Activated CD4-positive, alpha-beta T cell treated with anti-CD3 and anti-CD28 coated beads, Interleukin-2, Interleukin-6, amounts not matched to agents 100 ng/mL and 50 ng/mL, durations not matched to agents 16 hours and 8 hours (primary cell): ENCODE data around the gene MYO18B.

Experiments used
- DNase-seq: peaks from one replicate; pipeline ENCODE4 v3.0.0-alpha.2; 2020

The MYO18B gene

DNA sequence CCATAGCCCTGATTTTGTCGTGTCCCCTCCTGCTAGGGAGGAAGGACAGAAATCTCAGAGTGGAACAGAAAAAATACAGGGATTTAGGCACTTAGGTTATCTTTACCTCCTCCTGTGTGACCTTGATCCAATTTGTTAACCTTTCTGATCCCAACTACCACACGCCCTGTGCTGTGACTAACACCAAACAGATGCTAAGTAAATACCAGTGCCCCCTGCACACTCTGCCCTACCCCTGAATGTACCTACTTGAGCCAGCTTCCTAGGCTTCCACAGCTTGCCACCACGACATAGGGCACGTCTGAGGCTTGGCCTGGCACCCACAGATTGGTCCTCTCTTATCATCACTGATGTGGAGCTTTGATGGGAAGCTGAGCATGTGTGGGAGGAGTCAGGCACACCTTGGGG lies 9.2 kb downstream of the MYO18B start:
- DNase-seq, result peak; percentile 23

DNA sequence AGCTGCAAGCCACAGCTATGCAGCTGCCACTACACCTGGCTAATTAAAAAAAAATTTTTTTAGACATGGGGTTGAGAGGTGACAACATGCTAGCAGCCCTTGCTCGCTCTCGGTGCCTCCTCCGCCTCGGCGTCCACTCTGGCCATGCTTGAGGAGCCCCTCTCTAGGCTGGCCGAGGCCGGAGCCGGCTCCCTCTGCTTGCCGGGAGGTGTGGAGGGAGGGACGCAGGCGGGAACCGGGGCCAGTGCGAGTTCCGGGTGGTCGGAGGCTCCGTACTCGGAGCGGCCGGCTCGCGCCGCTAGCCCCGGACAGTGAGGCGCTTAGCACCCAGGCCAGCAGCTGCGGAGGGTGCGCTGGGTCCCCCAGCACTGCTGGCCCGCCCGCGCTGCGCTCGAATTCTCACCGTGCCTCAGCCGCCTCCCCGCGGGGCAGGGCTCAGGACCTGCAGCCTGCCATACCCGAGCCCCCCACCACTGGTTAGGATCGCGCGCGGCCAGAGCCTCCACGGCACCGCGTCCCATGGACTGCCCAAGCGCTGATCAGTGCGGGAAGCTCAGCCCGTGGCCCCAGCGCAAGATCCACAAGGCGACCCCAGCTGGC lies 10.7 kb downstream of the MYO18B start:
- no peak for DNase-seq

DNA sequence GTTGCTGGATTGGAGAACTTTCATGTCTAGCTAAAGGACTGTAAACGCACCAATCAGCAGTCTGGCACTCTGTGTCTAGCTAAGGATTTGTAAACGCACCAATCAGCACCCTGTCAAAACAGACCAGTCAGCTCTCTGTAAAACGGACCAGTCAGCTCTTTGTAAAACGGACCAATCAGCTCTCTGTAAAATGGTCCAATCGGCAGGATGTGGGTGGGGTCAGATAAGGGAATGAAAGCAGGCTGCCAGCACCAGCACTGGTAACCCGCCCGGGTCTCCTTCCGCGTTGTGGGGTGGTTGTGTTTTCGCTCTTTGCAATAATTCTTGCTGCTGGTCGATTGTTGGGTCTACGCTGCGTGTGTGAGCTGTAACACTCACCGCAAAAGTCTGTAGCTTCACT lies 11.3 kb downstream of the MYO18B start:
- no peak for DNase-seq

- no peak for DNase-seq
Measured at GRCh38 chr22:25754527-25755202, 12.7 kb downstream of the MYO18B start.

DNA sequence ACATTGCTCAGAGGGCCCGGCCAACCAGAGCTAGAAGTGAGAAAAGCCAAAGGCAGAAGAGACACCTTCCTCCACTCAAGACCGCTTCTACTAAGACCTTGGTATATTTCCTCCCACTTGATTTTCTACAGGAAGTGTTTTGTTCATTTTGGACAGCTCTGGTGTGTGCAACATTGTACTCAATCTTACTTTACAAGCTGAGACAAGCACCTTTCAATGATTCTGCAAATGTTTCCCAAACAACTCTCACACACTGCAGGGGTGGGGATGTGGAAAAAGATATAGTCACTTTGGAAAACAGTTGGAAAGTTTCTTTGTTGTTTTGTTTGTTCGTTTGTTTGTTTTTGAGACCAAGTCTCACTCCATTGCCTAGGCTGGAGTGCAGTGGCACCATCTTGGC lies 15.7 kb downstream of the MYO18B start:
- DNase-seq, result no peak

GRCh38 chr22:25758316-25758715 lies 16.3 kb downstream of the MYO18B start:
- no peak for DNase-seq

- no peak for DNase-seq
Measured at GRCh38 chr22:25759825-25760231, 17.8 kb downstream of the MYO18B start.

DNA sequence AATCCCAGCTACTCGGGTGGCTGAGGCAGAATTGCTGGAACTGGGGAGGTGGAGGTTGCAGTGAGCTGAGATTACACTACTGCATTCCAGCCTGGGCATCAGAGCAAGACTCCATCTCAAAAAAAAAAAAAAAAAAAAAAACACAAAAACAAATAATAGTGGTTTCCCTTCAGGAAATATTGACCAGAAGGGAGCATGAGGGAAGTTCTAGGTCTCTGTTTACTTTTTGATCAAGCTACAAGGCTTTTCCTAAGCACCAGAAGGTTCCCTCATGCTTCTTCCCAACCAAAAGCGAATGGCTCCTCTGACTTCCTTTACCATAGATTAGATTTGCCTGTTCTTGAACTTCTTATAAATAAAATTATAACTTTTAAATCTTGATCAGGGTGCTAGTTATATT lies 18.3 kb downstream of the MYO18B start:
- DNase-seq, result no peak

- DNase-seq, result no peak
Measured at GRCh38 chr22:25760848-25761595, 19.0 kb downstream of the MYO18B start.

DNA sequence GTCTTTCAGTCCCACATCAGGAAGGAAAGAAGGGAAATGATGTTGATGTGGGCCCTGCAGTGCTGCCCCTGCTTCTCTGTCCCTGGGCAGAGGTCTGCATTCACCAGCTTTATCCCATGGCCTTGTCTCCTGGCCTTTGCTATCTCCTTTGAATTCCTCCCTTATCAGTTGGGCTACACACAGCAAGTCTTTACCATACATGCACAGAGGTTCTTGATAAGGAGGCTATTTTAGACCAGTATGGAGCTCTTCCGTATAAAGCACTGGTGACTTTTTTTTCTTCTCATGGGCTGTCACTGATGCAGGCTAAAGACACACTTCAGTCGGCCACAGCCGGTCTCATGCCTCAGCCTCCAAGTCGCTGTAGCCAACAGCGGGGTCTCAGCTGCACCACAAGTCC lies 20.2 kb downstream of the MYO18B start:
- no peak for DNase-seq

- no peak for DNase-seq
Measured at GRCh38 chr22:25763239-25763777, 21.3 kb downstream of the MYO18B start.

DNA sequence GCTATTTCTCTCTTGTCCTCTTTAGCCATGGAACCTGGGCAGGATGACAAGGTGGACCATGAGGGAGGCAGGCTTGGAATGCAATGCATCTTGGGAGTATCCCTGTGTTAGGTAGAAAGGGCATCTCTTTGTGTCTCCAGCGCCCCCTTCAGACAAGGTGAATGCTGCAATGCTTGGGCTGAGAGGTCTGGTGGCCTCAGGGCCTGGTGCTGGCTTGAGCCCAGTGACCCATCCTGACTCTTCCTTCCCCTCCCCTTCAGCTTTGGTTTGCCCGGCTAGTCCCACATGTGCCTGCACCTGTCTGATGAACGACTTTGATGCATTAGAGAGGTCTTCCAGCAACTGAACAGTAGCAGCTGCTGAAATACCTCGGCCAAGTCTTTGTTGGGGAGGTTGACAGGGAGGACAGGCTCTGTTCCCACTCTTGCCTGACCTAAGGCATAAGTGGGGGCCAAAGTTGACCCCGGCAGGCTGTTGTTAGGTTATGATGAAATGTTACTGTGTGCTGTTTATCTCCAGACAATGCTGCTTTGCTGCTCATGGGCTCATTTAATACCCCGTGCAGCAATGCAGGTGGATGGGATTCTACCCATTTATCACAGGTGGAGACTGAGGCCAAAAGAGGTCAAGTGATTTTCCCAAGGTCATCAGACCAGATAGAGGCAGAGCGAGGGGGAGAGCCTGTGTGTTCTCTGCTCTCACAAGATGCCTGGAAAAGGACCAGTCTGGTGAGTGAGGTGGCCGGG lies 22.5 kb downstream of the MYO18B start:
- no peak for DNase-seq

GRCh38 chr22:25765016-25765367 lies 23.0 kb downstream of the MYO18B start:
- DNase-seq, result no peak

GRCh38 chr22:25765801-25766200 lies 23.8 kb downstream of the MYO18B start:
- DNase-seq, result no peak

- no peak for DNase-seq
Measured at GRCh38 chr22:25766418-25766817, 24.4 kb downstream of the MYO18B start.

DNA sequence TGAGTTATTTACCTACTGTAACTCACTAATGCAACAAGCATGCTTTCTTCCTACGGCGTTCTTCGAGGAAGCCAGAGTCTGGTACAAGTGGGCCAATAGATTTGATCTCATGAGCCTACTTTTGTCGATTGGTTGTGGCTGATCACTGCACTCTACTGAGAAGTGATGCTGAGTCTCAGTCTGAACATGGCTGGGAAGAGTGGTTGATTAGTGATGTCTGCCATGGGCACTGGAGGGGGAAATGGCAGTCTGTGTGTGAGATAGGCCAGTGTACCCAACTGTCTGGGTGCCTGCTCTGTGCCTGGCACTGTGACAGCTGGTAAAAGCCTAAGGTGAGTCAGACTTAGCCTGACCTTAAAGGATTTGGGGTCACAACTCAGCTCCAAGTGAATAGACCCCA lies 28.3 kb downstream of the MYO18B start:
- DNase-seq, result no peak

- DNase-seq, result no peak
Measured at GRCh38 chr22:25772288-25772687, 30.3 kb downstream of the MYO18B start.

DNA sequence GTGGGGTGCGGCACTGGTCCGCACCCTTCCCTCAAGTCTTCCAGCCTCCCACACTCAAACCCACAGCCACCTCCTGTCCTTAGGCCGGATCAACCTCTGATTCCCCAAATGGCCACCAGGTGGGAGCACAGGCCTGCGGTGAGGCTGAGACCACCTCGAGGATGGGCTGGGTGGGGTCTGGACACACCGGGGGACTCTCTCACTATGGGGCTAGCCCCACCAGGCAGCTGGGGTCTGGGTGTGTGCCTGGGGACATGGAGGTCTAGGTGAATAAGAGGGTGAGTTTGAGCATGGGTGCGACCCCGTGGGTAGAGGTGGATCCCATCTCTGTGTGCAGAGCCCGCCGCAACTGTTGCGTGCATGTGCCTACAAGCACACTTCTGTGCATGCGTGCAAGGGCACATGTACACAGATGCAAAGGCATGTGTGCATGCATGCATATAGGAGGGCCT lies 32.6 kb downstream of the MYO18B start:
- DNase-seq, result no peak

- no peak for DNase-seq
Measured at GRCh38 chr22:25775531-25775930, 33.5 kb downstream of the MYO18B start.

DNA sequence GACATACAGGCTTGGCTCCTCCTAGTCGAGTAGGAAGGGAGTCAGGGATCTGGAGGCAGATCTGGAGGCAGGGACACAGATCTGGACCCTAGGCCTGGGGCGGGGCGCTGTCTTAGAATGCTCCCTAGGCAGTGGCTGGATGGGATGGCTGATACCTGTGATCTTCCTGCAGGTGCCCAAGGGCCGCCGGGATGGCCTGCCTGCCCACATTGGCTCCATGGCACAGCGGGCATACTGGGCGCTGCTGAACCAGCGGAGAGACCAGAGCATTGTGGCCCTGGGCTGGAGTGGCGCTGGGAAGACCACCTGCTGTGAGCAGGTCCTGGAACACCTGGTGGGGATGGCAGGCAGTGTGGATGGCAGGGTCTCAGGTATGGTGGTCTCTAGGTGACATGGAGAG lies 35.4 kb downstream of the MYO18B start:
- DNase-seq, result no peak

GRCh38 chr22:25777870-25778269 lies 35.9 kb downstream of the MYO18B start:
- DNase-seq, result peak; percentile 54

DNA sequence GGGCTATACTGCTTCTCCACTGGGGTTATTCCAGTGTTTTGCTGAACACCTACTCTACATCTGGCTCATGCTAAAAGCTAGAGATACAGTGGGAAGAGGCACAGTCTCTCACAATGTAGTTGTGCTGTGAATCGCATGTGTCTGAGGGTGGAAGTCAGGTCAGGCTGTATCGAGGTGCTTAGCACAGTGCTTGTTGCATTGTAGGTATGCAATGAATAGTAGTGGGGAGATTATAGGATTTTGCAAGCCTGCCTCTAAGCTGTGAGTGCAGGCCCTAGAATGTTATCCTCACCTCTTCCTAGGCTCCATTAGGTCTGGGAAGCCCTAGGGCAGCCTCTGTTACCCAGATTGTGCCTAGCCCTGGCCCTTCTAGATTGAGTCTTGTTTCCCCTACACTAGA lies 37.4 kb downstream of the MYO18B start:
- DNase-seq, result no peak

DNA sequence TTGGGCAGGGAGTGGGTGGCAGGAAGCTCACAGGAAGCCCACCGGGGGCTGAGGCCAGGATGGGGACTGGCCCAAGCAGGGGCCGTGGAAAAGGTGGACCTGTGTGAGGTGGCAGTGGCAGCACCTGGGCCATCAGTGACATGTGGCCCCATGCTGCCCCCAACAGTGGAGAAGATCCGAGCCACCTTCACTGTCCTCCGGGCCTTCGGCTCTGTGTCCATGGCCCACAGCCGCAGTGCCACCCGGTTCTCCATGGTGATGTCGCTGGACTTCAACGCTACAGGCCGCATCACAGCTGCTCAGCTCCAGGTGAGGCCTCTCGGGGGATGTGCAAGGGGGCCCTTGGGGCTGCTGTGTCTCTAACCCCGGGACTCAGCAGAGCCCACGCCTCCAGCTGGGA lies 37.9 kb downstream of the MYO18B start:
- DNase-seq, result no peak
